GOT3 (cell line): ENCODE results near the gene PNPLA5.

Source experiments
- DNase-seq: peaks from one replicate; lab custom pipeline; 2025; ENCODE audit warnings: mixed read lengths; lab: John Stamatoyannopoulos, UW

Gene PNPLA5

DNA sequence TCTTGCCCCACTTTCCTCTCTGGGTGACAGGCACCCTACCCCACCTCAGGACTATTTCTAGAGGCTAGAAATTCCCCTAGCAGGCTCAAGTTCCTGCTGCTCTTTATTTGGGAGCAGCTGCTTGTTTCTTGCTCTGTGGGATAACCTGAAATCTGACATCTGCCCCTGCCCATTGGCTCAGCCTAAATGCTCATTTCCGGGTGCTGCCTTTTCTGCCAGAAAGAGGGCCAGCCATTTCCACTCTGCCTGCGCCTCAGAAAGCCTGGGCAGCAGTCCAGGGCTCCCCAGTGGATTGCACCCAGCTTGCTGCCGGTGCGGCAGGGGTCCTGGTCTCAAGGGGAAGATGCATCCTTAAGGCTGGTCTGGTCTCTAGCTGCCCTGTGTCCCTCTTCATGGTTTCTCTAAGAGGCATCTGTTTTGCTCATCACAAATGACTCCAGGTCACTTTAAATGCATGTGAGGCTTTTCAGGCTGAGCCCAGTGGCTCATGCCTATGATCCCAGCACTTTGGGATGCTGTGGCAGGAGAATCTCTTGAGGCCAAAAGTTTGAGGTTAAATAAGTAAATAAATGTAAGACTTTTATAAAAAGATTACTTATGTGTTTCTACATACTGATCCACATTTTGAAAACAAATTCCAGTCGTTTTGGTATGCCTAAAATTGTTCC is 10.3 kb upstream of the PNPLA5 start:
- DNase-seq: no peak

DNA sequence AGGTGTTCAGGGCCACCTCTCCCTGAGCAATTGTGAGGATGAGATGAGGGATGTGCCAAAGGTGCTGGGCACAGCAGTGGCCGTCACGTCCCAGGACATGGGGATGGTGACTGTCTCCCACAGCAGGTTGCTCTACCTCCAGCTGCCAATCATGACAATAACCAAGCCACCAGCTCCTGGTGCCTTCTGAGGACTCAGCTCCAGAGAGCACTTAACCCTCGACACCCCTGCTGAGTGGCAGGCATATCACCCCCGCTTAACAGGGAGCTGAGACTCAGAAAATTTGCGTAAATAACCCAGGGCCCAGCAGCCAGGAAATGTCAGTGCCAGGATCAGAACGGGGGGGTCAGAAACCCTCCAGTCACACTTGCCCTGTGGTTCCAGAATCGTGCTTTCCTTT is 8.4 kb upstream of the PNPLA5 start:
- DNase-seq: no peak

DNA sequence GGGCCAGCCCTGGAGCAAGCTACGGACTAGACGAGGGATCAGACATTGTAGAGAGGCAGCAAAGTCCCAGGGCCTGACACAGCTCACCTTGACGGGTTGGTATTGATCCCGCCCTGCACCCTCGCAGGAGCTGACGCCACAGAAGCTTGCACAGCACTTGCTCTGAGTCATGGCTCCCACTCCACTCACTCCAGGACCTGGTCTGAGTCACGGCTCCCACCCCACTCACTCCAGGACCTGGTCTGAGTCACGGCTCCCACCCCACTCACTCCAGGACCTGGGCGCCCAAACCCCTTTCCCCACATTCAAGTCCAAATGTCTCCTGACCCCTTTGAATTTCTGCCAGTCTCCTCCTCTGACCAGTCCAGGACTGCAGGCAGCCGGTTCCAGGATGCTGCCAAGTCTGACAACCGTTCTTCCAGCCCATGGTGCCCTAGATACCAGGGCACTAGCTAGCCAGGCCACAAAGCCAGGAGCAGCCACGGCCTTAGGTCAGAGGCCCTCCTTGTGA is 6.0 kb upstream of the PNPLA5 start:
- no peak for DNase-seq

DNA sequence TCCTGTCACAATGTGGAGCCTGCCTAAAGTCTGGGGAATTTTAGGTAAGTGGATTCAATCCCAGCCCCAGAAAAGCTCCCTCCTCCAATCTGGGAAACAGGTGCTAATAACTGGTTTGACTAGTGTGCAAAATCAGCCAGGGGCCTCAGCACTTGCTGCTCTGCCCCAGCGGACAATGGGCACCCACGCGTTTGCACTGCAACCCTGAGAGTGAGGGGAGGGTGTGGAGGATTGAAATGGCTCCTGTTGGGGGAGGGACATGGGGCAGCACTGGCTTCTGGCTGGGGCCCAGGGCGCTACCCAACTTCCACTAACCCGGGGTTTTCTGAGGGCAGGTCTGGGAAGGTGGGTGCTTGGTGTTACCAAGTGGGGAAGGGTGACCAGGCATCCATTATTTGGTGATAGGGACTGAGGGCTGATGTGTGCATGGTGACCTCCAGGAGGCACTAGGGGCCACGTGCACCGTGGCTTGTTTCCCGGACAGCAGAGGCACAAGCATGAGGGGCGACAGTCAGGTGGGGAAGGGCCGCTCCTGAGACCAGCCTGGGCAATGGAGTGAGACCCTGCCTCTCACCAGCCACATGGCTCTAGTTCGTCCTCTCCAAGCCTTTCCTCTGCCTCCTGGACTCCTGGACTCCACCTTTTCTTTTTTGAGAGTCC is 4.3 kb upstream of the PNPLA5 start:
- no peak for DNase-seq

DNA sequence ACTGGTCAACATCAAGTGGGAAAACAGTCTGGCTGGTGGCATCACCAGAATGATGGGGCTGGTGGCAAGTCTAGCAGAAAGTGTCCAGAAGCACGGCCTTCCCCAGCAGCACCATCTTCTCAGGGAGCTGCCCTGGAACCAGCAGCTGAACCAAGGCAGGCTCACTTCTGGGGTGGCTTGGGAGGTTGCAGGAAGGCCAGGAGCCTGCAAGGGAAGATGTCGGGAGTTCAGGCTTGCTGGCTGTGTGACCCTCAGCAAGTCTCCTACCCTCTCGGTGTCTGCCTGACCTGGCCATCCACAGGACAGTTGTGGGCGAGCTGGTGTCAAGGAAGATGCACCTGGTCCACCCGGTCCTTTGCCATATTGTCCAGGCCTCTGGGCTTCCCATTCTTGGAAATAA is 2.3 kb upstream of the PNPLA5 start:
- no peak for DNase-seq

DNA sequence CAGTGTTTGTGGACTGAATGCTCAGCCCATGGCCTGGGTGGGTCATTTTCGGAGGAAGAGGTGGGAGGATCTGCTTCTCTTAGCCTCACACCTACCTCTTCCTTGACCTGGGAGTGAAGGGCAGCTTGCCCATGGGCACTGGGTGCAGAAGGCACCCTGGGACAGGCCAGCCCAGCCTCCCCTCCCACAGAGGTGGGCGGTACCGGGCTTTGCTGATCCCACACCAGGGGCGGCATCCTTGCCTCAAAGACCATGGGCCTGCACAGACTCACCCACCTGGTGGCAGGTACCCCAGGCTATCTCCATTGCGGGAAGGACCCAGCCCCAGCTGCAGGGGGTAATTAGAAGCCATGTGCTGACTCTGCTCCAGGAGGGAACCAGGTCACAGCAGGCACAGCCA is 1.5 kb upstream of the PNPLA5 start:
- DNase-seq: no peak

DNA sequence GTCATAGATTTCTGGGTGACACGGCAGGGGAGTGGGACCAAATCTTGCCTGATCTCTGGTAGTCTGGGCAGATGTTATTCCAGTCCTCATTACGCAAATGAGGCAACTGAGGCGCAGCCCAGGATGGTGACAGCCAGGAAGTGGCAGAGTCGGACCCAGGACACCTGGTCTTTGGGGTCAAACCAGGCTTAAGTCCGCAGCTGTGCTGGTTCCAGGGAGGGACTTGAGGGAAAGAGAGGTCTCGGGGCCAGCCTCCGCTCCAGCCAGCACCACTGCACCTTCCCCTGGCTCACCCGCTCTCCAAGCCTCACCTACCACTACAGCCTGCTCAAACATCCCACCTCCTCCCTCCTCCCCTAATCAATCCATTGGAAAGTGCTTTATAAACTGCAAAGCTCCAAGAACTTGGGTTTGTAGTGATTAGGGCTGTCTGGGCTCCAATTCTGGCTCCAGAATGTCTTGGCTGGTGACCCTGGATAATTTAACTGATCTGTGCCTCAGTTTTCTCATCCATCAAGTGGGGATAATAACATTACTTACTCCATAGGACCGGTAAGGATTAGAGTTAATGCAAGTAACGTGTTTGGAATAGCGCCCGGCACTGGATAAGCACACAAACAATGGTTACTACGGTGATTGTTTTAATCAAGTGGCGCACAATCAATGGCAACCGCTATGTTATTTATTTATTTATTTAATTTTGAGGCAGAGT is 526 bp upstream of the PNPLA5 start:
- DNase-seq: no peak

DNA sequence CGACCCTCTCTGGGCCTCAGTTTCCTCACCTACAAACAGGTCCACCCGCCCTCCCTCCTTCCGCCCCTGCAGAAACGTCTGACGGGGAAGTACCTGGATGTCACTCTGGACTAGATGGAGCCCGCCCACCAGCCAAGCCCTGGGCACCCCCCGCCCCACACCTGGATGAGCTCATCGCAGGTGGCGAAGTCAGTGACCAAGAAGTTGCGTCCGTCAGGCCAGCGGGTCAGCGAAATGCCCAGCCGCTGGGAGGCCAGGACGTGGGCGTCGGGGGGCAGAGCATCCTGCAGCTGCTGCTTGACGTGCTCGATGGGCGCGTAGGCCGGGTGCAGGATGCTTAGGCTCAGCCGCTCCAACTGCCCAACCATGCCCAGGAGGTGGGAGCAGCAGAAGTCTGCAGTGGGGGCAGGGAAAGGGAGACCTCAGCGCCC is 897 bp downstream of the PNPLA5 start:
- no peak for DNase-seq

DNA sequence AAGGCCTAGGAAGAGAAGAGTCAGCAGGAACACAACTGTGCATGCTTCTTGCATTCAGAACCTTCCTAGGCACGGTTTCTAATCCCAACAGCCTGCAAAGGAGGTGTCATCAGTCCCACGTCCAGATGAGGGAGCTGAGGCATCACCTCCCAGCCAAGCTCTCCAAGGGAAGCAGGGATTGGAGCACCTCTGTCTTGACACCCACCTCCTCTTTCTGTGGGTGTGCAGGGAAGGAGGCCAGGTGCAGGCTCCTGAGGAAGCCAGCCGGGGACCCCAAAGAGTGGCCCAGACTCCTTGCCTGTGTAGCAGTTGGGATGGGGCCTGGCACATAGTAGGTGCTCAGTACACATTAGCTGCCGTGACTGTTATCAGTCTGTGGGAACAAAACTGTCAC is 2.0 kb downstream of the PNPLA5 start:
- no peak for DNase-seq

DNA sequence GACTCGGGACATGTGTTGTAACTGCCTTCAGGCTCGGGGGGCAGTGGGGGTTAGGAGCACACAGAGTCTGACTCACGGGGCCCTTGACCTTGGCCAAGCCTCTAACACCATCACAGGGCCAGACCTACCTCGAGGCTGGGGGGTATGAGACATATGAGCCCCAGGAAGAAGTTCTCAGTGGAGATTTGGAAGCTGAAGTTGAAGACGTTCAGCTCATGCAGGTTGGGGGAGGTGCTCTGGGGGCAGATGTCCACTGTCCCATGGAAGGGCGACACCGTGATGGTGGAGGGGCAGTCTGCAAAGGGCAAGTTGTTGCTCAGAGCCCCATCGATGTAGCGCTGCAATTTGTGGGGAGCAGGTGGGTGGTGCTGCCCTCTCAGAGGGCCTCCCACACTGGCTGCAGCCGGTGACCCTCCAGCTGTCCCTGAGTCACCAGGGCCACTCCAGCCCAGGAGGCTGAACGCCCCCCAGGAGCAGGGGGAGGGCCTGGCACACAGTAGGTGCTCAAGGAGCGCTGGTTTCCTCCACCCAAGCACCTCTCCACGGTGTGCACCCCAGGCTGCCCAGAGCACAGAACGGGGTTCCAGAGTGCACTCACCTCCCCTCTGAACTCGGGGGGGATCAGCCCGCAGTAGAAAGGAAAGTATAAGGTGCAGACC is 2.5 kb downstream of the PNPLA5 start:
- DNase-seq: no peak

DNA sequence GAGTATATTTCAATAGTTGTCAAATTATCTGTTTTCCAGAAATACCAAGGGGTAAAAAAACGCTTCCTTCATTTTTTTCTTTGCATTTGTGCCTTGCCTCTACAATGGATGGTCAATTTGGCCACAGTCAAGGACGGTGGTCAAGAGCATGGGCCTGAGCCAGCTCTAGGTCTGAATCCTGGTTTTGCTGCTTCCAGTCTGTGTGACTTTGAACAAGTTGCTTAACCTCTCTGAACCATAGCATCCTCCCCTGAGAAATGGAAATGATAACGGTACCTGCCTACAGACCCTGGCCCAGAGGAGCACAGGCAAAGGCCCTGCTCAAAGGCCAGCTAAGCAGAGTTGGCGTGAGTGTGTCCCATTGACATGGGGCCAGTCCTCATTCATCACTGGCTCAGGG is 3.1 kb downstream of the PNPLA5 start:
- no peak for DNase-seq

DNA sequence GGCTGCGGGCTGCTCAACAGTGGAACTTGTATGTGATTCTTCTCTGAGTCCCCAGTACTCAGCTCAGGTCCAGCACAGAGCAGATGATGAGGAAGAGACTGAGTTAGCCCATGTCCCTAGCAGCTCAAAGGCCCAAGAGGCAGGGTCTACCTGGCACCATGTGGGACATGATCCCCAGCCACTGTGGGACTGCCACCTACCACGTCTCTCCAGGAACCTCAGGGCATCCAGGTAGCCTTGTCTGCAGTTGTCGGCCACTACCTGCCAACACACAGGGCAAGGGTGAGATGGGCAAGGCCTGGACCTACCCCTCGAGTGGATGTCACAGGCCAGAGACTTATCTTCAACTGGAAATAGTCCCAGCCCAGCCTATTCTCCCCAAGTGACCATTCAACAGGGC is 4.4 kb downstream of the PNPLA5 start:
- DNase-seq: no peak

DNA sequence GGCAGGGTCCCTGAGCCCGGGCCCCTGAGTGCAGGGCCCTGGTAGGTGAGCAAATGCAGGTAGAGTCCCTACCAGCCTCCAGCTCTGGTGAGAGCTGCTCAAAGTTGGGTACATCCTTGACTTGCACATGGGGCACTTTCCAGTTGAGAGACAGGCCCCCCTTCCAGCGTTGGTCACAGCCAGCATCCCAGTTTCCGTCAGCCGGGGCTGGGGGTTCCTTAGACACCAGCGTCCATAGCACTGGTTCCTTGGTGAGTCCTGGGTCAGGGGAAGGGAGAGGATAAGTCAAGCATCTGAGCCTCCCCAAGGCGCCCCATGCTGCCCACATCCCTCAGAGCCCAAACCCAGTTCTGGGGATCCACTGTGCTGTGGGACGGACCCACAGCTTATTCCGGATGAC is 5.6 kb downstream of the PNPLA5 start:
- DNase-seq: no peak

DNA sequence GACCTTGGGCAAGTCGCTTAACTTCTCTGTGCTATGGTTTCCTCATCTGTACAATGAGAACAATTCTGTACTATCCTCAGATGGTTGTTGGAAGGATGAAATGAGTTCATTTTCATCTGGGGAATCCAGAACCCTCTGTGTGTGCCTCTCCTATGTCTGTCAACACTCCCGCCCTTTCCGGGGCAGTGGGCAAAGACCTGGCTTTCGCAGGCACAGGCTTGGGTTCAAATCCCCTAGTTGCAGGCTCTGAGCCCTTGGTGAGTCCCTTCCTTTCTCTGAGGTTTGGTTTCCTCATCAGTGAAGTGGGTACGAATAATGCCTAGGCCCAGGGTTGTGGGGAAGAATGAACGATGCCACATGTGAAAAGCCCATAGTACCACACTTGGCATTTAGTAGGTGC is 6.0 kb downstream of the PNPLA5 start:
- DNase-seq: no peak

DNA sequence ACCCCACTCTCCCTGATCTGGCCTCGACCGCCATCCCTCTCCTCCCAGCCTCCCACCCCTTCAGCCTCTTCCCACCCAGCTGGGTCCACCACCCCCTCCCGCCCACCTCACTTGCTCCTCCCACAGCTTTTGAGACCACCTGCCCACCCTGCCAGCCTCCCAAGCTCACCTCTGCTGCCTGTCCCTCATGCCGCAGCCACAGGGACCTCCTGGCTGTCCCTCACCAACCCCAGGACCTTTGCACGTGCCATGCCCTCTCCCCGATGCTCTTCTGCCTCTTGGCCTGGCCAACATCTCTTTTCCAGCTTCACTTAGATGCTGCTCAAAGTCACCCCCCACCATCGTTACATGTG is 6.5 kb downstream of the PNPLA5 start:
- no peak for DNase-seq

DNA sequence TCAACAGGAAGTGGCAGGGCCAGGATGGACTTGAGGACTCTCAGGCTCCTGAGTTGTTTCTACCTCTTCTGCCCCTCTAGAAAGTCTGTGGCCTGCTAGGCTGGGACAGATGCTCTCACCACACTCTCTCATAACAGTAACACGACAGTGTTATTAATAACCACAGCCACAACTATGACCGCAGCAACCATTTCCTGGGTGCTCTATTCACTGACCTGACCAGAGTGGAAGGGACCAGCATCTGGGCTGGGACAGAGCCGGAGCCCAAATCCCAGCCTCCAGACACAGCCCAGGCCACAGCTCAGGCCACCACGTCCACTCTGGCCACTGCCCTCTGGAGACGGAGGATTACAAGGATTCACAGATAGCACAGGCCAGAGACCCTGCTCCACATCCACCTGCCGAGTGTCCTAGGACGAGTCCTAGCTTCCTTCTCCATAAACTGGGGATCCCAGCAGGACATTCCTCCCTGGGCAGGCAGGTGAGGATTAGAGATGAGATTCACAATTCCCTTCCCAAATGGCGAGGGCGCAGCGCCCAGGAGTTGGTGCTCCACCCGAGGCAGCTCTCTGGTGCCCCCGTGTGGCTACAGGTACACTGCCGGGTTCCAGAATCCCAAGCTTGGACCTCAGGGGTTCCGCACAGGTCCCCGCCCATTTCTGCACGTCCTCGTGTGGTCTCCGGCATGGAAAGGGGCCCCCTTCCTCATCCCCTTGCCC is 7.1 kb downstream of the PNPLA5 start:
- no peak for DNase-seq

DNA sequence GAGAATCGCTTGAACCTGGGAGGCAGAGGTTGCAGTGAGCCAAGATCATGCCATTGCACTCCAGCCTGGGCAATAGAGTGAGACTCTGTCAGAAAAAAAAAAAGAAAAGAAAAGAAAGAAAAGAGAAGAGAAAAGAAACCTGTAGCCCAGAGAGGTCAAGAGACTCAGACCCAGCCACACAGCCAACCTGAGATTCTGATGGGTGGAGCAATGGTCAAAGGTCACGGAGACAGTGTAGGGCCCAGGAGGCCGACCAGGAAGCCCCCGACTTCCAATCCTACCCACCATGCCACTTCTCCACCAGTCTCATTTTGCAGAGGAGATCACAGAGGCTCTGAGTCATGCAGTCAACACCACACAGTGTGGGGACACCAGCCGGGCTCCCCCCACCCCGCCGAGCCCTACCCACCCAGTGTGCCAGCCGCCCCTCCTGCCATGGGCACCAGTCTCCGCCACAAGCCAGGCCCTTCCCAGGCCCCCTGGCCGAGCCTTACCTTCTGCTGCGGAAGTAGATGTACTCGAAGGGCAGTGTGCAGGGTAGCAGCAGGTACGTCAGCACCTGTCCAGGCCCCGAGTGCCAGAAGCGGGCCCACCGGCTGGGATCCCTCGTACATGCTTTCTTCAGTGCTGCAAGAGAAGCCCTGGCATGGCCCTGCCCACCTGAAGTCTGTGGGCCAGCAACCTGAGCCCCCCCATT is 7.9 kb downstream of the PNPLA5 start:
- DNase-seq: no peak

DNA sequence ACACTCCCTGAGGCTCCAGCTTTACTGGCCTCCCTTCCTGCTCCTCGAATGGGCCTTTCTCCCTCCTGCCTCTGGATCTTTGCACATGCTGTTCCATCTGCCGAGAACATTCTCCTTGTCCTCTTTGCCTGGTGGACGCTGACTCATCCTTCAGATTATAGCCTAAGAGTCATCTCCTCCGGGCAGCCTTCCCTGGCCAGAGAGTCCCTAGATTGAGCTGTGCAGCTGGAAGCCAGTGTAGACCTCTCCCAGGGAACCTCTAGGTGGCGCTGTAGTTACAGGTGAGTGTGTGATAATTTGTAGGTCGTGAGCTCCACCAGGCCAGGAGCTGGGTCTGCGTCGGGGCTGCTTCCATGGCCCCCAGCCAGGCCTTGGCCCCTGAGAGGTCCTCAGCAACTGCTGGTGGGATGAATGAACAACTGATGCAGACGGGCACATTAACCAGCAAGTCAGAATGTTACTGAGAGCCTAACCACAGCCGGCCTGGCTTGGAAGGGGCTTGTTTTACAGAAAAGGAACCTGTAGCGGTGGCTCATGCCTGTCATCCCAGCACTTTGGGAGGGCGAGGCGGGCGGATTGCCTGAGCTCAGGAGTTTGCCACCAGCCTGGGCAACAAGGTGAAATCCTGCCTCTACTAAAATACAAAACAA is 8.7 kb downstream of the PNPLA5 start:
- no peak for DNase-seq

DNA sequence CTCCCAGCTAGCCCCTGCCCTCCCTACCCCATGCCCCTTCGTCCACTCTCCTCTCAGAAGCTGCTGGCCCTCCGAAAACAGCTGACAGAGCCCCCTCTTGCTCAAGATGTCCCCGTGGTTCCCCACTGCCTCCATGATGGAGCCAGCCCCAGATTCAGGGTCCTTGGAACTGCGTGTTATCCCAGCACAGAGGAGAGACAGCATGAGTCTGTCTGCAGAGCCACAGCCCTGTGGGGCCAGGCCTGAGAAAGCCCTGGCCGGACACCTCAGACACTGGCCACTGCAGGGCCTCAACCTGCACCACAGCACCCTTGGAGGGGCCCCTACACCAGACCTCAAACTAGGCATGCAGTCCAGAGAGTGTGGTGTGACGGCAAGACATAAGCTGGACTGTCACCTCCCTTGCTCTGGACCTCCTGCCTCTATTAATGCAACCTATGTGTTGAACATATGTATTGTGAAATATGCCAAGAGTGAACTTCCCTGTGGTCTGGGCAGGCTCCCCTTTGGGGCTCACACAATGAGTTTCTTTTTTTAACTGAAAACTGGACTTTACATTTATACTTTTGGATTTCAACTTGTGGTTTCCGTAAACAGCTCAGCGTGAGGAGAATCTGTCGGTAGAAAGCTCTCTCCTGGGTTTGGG is 9.6 kb downstream of the PNPLA5 start:
- DNase-seq: no peak
